Skeletal muscle tissue (tissue), 4 donors: ENCODE measurements around the gene MRGPRF. TPM values are rescaled to one million over a fixed set of nuclear protein-coding genes. Genes with fewer than 3 reads are reported as not detected.
"Not testable (repeated sequence)": the region's sequence is repeated elsewhere in the genome, so short reads cannot be mapped to it uniquely, and the experiment has no call there.

Experiments used
- H3K27ac ChIP-seq: one replicate; pipeline ENCODE4 v1.7.0; 2013; ENCODE audit warnings: mild to moderate bottlenecking, low read depth, low read length, inconsistent platforms
- H3K27me3 ChIP-seq, 3 donors: one replicate each; pipeline ENCODE4 v1.7.0; 2013; ENCODE audit warnings: low read length in 3 of 3; ENCODE audit not compliant: control insufficient read depth in 3 of 3, insufficient read depth in 3 of 3
- H3K36me3 ChIP-seq, 3 donors: one replicate each; pipeline ENCODE4 v1.7.0; 2013; ENCODE audit warnings: low read length in 3 of 3; ENCODE audit not compliant: control insufficient read depth in 3 of 3, insufficient read depth in 3 of 3
- H3K4me1 ChIP-seq, 3 donors: one replicate each; pipeline ENCODE4 v1.7.0; 2013; ENCODE audit warnings: low read length in 3 of 3, mild to moderate bottlenecking in 3 of 3; ENCODE audit not compliant: control insufficient read depth in 3 of 3, insufficient read depth in 3 of 3
- H3K4me3 ChIP-seq, 3 donors: one replicate each; pipeline ENCODE4 v1.7.0; 2013; ENCODE audit warnings: low read length in 3 of 3
- H3K9ac ChIP-seq, 3 donors: one replicate each; pipeline ENCODE4 v1.7.0; 2013; ENCODE audit warnings: low read length in 3 of 3, mild to moderate bottlenecking in 3 of 3, moderate library complexity in 2 of 3, low read depth in 1 of 3
- H3K9me3 ChIP-seq, 3 donors: one replicate each; pipeline ENCODE4 v1.7.0; 2013; ENCODE audit warnings: low read length in 3 of 3; ENCODE audit not compliant: control insufficient read depth in 3 of 3
- total RNA-seq: library from RNA; depleted of rRNA; stranded (reverse); fragments of >200 nt; gene quantifications from one replicate; pipeline ENCODE4 v1.2.3, GENCODE V29; 2014
- donor health status: Osteomylitis.

Gene MRGPRF
- total RNA-seq, 1 donor from 2014 or later = 16.7 TPM

- peaks cover 9 to 16% (median 12%) of the 10 kb centered on the region in 3 donors for H3K4me1 ChIP-seq
These were observed 9.7 kb downstream of the MRGPRF start for GRCh38 chr11:69003301-69003865.

DNA sequence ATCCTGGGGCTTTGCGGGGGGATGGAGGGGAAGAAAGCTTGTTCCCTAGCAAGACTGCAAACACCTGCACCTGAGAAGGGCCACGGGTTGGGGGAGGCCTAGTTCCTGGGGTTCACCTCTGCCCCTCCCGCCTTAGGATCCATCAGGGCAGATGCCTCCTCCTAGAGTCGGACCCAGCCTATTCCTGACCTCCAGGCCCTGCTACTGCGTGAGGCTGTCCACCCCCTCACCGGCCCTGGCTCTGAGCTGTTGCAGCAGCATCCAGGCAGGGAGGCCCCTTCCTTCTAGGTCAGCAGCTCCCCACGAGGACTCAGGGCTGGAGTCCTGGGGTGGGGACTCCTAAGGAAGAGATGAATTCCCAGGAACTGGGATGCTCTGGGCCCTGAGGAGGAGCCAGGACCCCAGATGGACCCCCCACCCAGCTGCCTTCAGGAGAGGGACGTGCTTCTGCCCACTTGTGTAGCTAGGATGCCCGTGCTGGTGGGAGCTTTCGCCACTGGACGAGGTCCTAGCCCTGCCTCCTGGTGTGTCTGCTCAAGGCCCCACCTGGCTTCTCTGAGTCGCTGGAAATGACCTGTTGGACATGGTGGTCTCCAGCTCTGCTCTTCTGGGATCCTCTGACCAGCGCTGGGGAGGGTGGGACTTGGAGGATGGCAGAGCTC, 10.3 kb downstream of the MRGPRF start:
- H3K27me3 ChIP-seq = peaks cover 5 to 63% (median 18%) of the 10 kb centered on the region in 3 donors
- H3K36me3 ChIP-seq = peaks cover 0 to 2% (median 0%) of the 10 kb centered on the region in 3 donors
- H3K4me1 ChIP-seq = peaks cover 3 to 14% (median 12%) of the 10 kb centered on the region in 3 donors
- H3K9ac ChIP-seq = no peak overlapping the region
- no peaks in the 10 kb centered on the region for H3K9me3 ChIP-seq
- no peak overlapping the region for H3K27ac ChIP-seq
- no peak overlapping the region for H3K4me3 ChIP-seq

More at GRCh38 chr11:69003301-69003865, 9.7 kb downstream of the MRGPRF start:
- H3K27ac ChIP-seq = no peak overlapping the region
- H3K4me3 ChIP-seq = no peak overlapping the region
- peaks cover 8 to 59% (median 19%) of the 10 kb centered on the region in 3 donors for H3K27me3 ChIP-seq
- peaks cover 0 to 2% (median 0%) of the 10 kb centered on the region in 3 donors for H3K36me3 ChIP-seq
- H3K9ac ChIP-seq = no peak overlapping the region
- no peaks in the 10 kb centered on the region for H3K9me3 ChIP-seq

- H3K27ac ChIP-seq = no peak overlapping the region
These were observed 10.9 kb downstream of the MRGPRF start for GRCh38 chr11:69002110-69002569.

GRCh38 chr11:69001243-69002081, 11.6 kb downstream of the MRGPRF start:
- Histone ChIP-seq H3K27ac (peak overlapping the region; percentile 13), H3K36me3 (peaks cover 0 to 2% (median 0%) of the 10 kb centered on the region in 3 donors), H3K9ac (no peak overlapping the region), H3K27me3 (peaks cover 5 to 70% (median 23%) of the 10 kb centered on the region in 3 donors), H3K4me1 (peaks cover 0 to 14% (median 12%) of the 10 kb centered on the region in 3 donors), H3K9me3 (no peaks in the 10 kb centered on the region), H3K4me3 (no peak overlapping the region)

More at GRCh38 chr11:69002110-69002569, 10.9 kb downstream of the MRGPRF start:
- Histone ChIP-seq H3K9ac (no peak overlapping the region), H3K27me3 (peaks cover 5 to 69% (median 23%) of the 10 kb centered on the region in 3 donors), H3K36me3 (peaks cover 0 to 2% (median 0%) of the 10 kb centered on the region in 3 donors), H3K9me3 (no peaks in the 10 kb centered on the region), H3K4me1 (peaks cover 0 to 14% (median 12%) of the 10 kb centered on the region in 3 donors), H3K4me3 (no peak overlapping the region)

- peaks cover 5 to 70% (median 23%) of the 10 kb centered on the region in 3 donors for H3K27me3 ChIP-seq
- H3K9me3 ChIP-seq = no peaks in the 10 kb centered on the region
- H3K36me3 ChIP-seq = peaks cover 0 to 2% (median 0%) of the 10 kb centered on the region in 3 donors
- H3K9ac ChIP-seq = no peak overlapping the region
- H3K27ac ChIP-seq = peak overlapping the region; percentile 13
- peaks cover 0 to 14% (median 12%) of the 10 kb centered on the region in 3 donors for H3K4me1 ChIP-seq
- H3K4me3 ChIP-seq = no peak overlapping the region
These were observed 12.2 kb downstream of the MRGPRF start for GRCh38 chr11:69000831-69001242.

- Histone ChIP-seq H3K4me3 (no peak overlapping the region), H3K9me3 (no peaks in the 10 kb centered on the region), H3K36me3 (peaks cover 0 to 1% (median 0%) of the 10 kb centered on the region in 3 donors), H3K4me1 (peaks cover 0 to 14% (median 12%) of the 10 kb centered on the region in 3 donors), H3K9ac (no peak overlapping the region), H3K27me3 (peaks cover 5 to 66% (median 21%) of the 10 kb centered on the region in 3 donors), H3K27ac (peak overlapping the region; percentile 36)
These were observed 12.7 kb downstream of the MRGPRF start for GRCh38 chr11:69000391-69000790.

DNA sequence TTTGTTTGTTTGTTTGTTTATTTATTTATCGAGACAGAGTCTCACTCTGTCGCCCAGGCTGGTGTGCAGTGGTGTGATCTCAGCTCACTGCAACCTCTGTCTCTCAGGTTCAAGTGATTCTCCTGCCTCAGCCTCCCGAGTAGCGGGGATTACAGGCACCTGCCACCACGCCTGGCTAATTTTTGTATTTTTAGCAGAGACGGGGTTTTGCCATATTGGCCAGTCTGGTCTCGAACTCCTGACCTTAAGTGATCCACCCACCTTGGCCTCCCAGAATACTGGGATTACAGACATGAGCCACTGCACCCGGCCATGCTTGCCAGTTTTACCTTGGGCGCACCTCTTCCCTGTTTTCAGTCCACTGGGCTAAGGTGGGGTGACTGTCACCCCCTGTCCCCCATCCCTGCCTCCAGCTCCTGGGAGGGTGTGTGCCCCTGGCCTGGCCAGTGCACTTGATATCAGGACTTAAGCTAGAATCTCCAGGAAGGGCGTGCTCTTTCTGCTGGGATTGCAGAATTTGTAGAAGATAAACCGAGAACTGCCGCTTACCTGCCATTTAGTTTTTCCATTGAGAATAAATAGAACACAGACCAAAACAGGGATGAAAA, 13.2 kb downstream of the MRGPRF start:
- peaks cover 0 to 14% (median 12%) of the 10 kb centered on the region in 3 donors for H3K4me1 ChIP-seq
- H3K4me3 ChIP-seq, H3K9me3 ChIP-seq, H3K36me3 ChIP-seq, H3K9ac ChIP-seq: not testable (repeated sequence)
- H3K27me3 ChIP-seq = peaks cover 5 to 64% (median 16%) of the 10 kb centered on the region in 3 donors
- H3K27ac ChIP-seq = peak overlapping the region; percentile 36

GRCh38 chr11:68999093-68999747, 13.8 kb downstream of the MRGPRF start:
- Histone ChIP-seq H3K36me3 (no peaks in the 10 kb centered on the region), H3K9me3 (no peaks in the 10 kb centered on the region), H3K27ac (no peak overlapping the region), H3K9ac (no peak overlapping the region), H3K4me3 (no peak overlapping the region), H3K27me3 (peaks cover 9 to 65% (median 21%) of the 10 kb centered on the region in 3 donors), H3K4me1 (peaks cover 0 to 14% (median 10%) of the 10 kb centered on the region in 3 donors)

DNA sequence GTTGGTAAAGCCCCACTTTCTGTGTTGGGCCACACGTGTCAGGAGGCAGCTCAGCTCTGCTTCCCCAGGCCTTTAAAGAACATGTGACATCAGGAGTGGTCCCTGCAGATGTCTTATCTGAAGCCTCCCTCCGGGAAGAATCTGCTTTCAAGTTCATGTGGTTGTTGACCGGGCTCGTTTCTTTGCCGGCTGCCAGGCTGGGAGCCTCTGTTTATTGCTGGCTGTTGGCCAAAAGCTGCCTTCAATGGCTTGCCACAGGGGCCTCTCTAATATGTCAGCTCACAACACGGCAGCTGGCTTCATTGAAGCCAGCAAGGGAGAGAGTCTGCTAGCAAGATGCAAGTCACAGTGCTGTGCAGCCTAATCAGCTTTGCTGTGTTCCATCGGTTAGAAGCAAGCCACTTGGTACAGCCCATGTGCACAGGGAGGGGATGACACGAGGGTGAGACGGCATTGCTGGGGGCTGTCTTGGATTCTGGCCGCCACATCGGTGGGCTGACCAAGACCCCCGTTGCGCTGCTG, 14.6 kb downstream of the MRGPRF start:
- Histone ChIP-seq H3K9ac (no peak overlapping the region), H3K9me3 (no peaks in the 10 kb centered on the region), H3K4me1 (peaks cover 0 to 14% (median 10%) of the 10 kb centered on the region in 3 donors), H3K27me3 (peaks cover 9 to 62% (median 28%) of the 10 kb centered on the region in 3 donors), H3K36me3 (no peaks in the 10 kb centered on the region), H3K27ac (no peak overlapping the region), H3K4me3 (no peak overlapping the region)
